IMR-90 (cell line): ENCODE results near the gene SLC4A1AP. TPM values are rescaled to one million over a fixed set of nuclear protein-coding genes. Genes with fewer than 3 reads are reported as not detected.
A peak's percentile ranks its signal among the peaks of the same experiment; 100 is the strongest.

Experiments
- ATAC-seq: fragments of 200-7000 bp; cut with Tn5 transposase; 2 replicates; pipeline ENCODE4 v1.9.1; 2020; ENCODE audit warnings: low read depth, mild to moderate bottlenecking, moderate library complexity
- BruUV-seq: library from RNA; stranded (reverse); fragments of 400-500 nt; replicated peaks from 2 replicates; lab custom pipeline; 2021; lab: Mats Ljungman, UMichigan
- CTCF ChIA-PET: fragments of 300-600 bp; formaldehyde crosslinking; extraction: SDS; loops from one replicate; lab custom pipeline; 2021; ENCODE audit warnings: antibody characterized with exemption; lab: Yijun Ruan, JAX
- POLR2A ChIA-PET: fragments of 300-600 bp; sonication (Branson Sonifier 250); formaldehyde crosslinking; loops from one replicate; lab custom pipeline; 2022; ENCODE audit warnings: antibody characterized with exemption; ENCODE audit not compliant: unreplicated experiment; lab: Charles Lee
- DNase-seq: peaks from one replicate; pipeline ENCODE4 v3.0.0; 2013
- H2AFZ ChIP-seq: replicated peaks from 2 replicates; pipeline ENCODE3; 2013; ENCODE audit warnings: low read length, mild to moderate bottlenecking; ENCODE audit not compliant: poor library complexity
- H2AK5ac ChIP-seq: 2 replicates; pipeline ENCODE4 v1.6.1; 2013; ENCODE audit warnings: low read depth, low read length, inconsistent platforms
- H2AK9ac ChIP-seq: replicated peaks from 2 replicates; pipeline ENCODE3; 2013; ENCODE audit warnings: mild to moderate bottlenecking, low read depth, low read length, moderate library complexity; ENCODE audit not compliant: poor library complexity
- H2BK120ac ChIP-seq: 2 replicates; pipeline ENCODE4 v1.6.1; 2013; ENCODE audit warnings: low read depth, low read length, inconsistent platforms
- H2BK15ac ChIP-seq: 3 replicates; pipeline ENCODE4 v1.6.1; 2013; ENCODE audit warnings: low read depth, low read length, inconsistent platforms
- H2BK20ac ChIP-seq: 2 replicates; pipeline ENCODE4 v1.6.1; 2013; ENCODE audit warnings: low read depth, mild to moderate bottlenecking, inconsistent platforms, low read length, moderate library complexity
- H2BK5ac ChIP-seq: 2 replicates; pipeline ENCODE4 v1.6.1; 2013; ENCODE audit warnings: mild to moderate bottlenecking, low read depth, low read length, inconsistent platforms; ENCODE audit not compliant: poor library complexity, severe bottlenecking
- H3K14ac ChIP-seq: replicated peaks from 2 replicates; pipeline ENCODE4 v1.6.1; 2013; ENCODE audit warnings: low read depth, low read length, inconsistent platforms
- H3K18ac ChIP-seq: 2 replicates; pipeline ENCODE4 v1.6.1; 2013; ENCODE audit warnings: low read depth, low read length, control low read depth
- H3K23ac ChIP-seq: 2 replicates; pipeline ENCODE4 v1.6.1; 2013; ENCODE audit warnings: low read depth, low read length, inconsistent platforms
- H3K27ac ChIP-seq: 2 replicates; pipeline ENCODE4 v1.5.1; 2013; ENCODE audit warnings: mild to moderate bottlenecking, control low read depth, low read length; ENCODE audit not compliant: insufficient read depth
- H3K27me3 ChIP-seq: 2 replicates; pipeline ENCODE4 v1.6.1; 2013; ENCODE audit warnings: low read length; ENCODE audit not compliant: control insufficient read depth, insufficient read depth
- H3K36me3 ChIP-seq: 2 replicates; pipeline ENCODE4 v1.6.1; 2013; ENCODE audit warnings: low read length, mixed read lengths; ENCODE audit not compliant: control insufficient read depth, insufficient read depth
- H3K4ac ChIP-seq: 2 replicates; pipeline ENCODE4 v1.6.1; 2013; ENCODE audit warnings: low read depth, low read length, inconsistent platforms
- H3K4me1 ChIP-seq: 2 replicates; pipeline ENCODE4 v1.6.1; 2013; ENCODE audit warnings: low read length, mixed read lengths; ENCODE audit not compliant: control insufficient read depth, insufficient read depth
- H3K4me2 ChIP-seq: 2 replicates; pipeline ENCODE4 v1.6.1; 2013; ENCODE audit warnings: low read depth, mild to moderate bottlenecking, control low read depth, low read length, moderate library complexity
- H3K4me3 ChIP-seq: 2 replicates; pipeline ENCODE4 v1.5.1; 2013; ENCODE audit warnings: low read depth, mild to moderate bottlenecking, control low read depth, low read length, moderate library complexity; ENCODE audit not compliant: insufficient read depth
- H3K56ac ChIP-seq: 2 replicates; pipeline ENCODE4 v1.6.1; 2013; ENCODE audit warnings: low read length, inconsistent platforms; ENCODE audit not compliant: insufficient read depth; ENCODE audit errors: extremely low read depth
- H3K79me1 ChIP-seq, 2 experiments: 2 replicates each; pipeline ENCODE4 v1.6.1; 2013; ENCODE audit warnings: low read length in 2 of 2, inconsistent platforms in 1 of 2, low read depth in 1 of 2
- H3K9ac ChIP-seq: 2 replicates; pipeline ENCODE4 v1.6.1; 2013; ENCODE audit warnings: low read depth, low read length, control low read depth
- H3K9me1 ChIP-seq: 2 replicates; pipeline ENCODE4 v1.6.1; 2013; ENCODE audit warnings: low read length, inconsistent platforms; ENCODE audit not compliant: insufficient read depth
- H3K9me3 ChIP-seq: 2 replicates; pipeline ENCODE4 v1.6.1; 2013; ENCODE audit warnings: low read length; ENCODE audit not compliant: control insufficient read depth, insufficient read depth
- H4K20me1 ChIP-seq: 2 replicates; pipeline ENCODE4 v1.6.1; 2013; ENCODE audit warnings: low read length, inconsistent platforms; ENCODE audit not compliant: insufficient read depth
- H4K5ac ChIP-seq: 2 replicates; pipeline ENCODE4 v1.6.1; 2013; ENCODE audit warnings: mild to moderate bottlenecking, low read depth, low read length, control low read depth
- H4K8ac ChIP-seq, 2 experiments: 2 replicates each; pipeline ENCODE4 v1.6.1; 2013; ENCODE audit warnings: low read depth in 2 of 2, low read length in 2 of 2, control low read depth in 1 of 2, inconsistent platforms in 1 of 2
- H4K91ac ChIP-seq: 2 replicates; pipeline ENCODE4 v1.6.1; 2013; ENCODE audit warnings: low read depth, low read length, inconsistent platforms; ENCODE audit not compliant: insufficient read depth
- CEBPB ChIP-seq: IDR thresholded peaks from 2 replicates; pipeline ENCODE4 v1.6.1; 2012; ENCODE audit warnings: low read depth, low read length, improper control_type of control experiment
- RAD21 ChIP-seq: IDR thresholded peaks from 2 replicates; pipeline ENCODE4 v1.6.1; 2012; ENCODE audit warnings: low read length, improper control_type of control experiment
- USF2 ChIP-seq: fragments of 150-350 bp; IDR thresholded peaks from 2 replicates; pipeline ENCODE4 v1.6.1; 2017; ENCODE audit warnings: mild to moderate bottlenecking, antibody characterized with exemption, low read length, low read depth
- WGBS, 2 experiments: methylation state at CpG; one replicate each; pipeline versions ENCODE4 v1.1.5 to v1.1.7; 2013; ENCODE audit warnings: missing lambda C conversion rate in 2 of 2; ENCODE audit not compliant: insufficient read length in 1 of 2; ENCODE audit errors: extremely low coverage in 2 of 2; 5-methylcytosine and 5-hydroxymethylcytosine counted together
- dilution Hi-C: fragments of 300-500 bp; cut with HindIII; formaldehyde crosslinking; loops from one replicate; pipeline ENCODE4 v1.14.3; 2018; ENCODE audit warnings: low sequenced_read_pairs; ENCODE audit not compliant: unreplicated experiment
- in situ Hi-C: fragments of 300-500 bp; cut with MboI; formaldehyde crosslinking; loops from 3 replicates; pipeline ENCODE4 v1.14.3; 2019; ENCODE audit warnings: low sequenced_read_pairs, inconsistent platforms, mixed read lengths
- intact Hi-C: fragments of 100-400 bp; cut with micrococcal nuclease; formaldehyde crosslinking; loops from 2 replicates; pipeline ENCODE4 v1.10.0; 2022
- polyA plus RNA-seq, 3 experiments: library from polyadenylated mRNA; depleted of rRNA; stranded (reverse); fragments of >200 nt; gene quantifications; 2 replicates each; pipeline ENCODE4 v1.2.3, GENCODE V29; 2012; ENCODE audit warnings: low replicate concordance in 1 of 3
- total RNA-seq: library from RNA; depleted of rRNA; stranded (reverse); fragments of >200 nt; gene quantifications from 2 replicates; pipeline ENCODE4 v1.2.3, GENCODE V29; 2012

Gene SLC4A1AP
- total and polyA plus RNA-seq, 2 of the 4 experiments (the other 2 are of a cell fraction) = 11.7 to 13.6 TPM

- TF ChIP-seq USF2 (peak; percentile 44; the same call in 1 of the 2 replicates), RAD21 (no peak), CEBPB (peak; percentile 98)
- peak; percentile 84 for DNase-seq
- no peak overlapping the region for H2AK9ac ChIP-seq
- H4K5ac ChIP-seq = no peak overlapping the region
- H3K14ac ChIP-seq = no peak overlapping the region
- no peak overlapping the region for H3K4me2 ChIP-seq
- H3K4ac ChIP-seq = no peak overlapping the region
- no peak overlapping the region for H3K56ac ChIP-seq
- WGBS, 2 experiments = 70% methylated on average over 4 of the region's 7 CpGs; no CpG with 5 or more reads in 1 of the 2 experiments
- H4K8ac ChIP-seq = 0 out of 4 replicates have a peak overlapping the region, but pooled peaks of 1 of the 2 experiments have one; percentile 75
- peak overlapping the region; percentile 20; the same call in 1 of the 2 replicates for H2AK5ac ChIP-seq
- no peaks in the 10 kb centered on the region for H3K79me1 ChIP-seq
- ChIA-PET CTCF (interaction anchor here (0.7 kb wide), 1 partner anchor 20 kb away, joined by 3 read pairs; no protein-coding TSS in a partner anchor), POLR2A (no interaction called here)
- no peak overlapping the region for H3K4me3 ChIP-seq
- ATAC-seq = no peak
- H3K27ac ChIP-seq = no peak overlapping the region
- H3K23ac ChIP-seq = no peak overlapping the region
- no peak overlapping the region for H2BK120ac ChIP-seq
- no TSS peak for BruUV-seq
- in situ Hi-C loops = no loop called here
- H3K9me3 ChIP-seq = no peaks in the 10 kb centered on the region
- H3K9ac ChIP-seq = no peak overlapping the region
- H3K9me1 ChIP-seq = peaks cover 4% of the 10 kb centered on the region
- no peaks in the 10 kb centered on the region for H3K36me3 ChIP-seq
- H3K27me3 ChIP-seq = no peaks in the 10 kb centered on the region
- H4K91ac ChIP-seq = no peak overlapping the region
- H3K18ac ChIP-seq = no peak overlapping the region
- H2BK20ac ChIP-seq = no peak overlapping the region
- peaks cover 9% of the 10 kb centered on the region for H3K4me1 ChIP-seq
- dilution Hi-C loops = no loop called here
- no peak overlapping the region for H2BK5ac ChIP-seq
- intact Hi-C loops = no loop called here
- peak overlapping the region; percentile 73 for H2AFZ ChIP-seq
- H2BK15ac ChIP-seq = no peak overlapping the region
- no peaks in the 10 kb centered on the region for H4K20me1 ChIP-seq
Measured at GRCh38 chr2:27737676-27738348, 74.1 kb downstream of the SLC4A1AP start.
